ENCODE results near the gene ENPP3.

- TF ChIP-seq CTCF (IDR thresholded peaks at IDR 0.05; ENCODE audit: poor library complexity): no peak
- no peak for TF ChIP-seq EZH2 (IDR thresholded peaks at IDR 0.05; ENCODE audit: borderline replicate concordance)
These were observed 142.2 kb downstream of the ENPP3 start for GRCh38 chr6:131779304-131779703.

Measured in hepatocyte (in vitro differentiated cells).